Tibial nerve (tissue), 3 donors: Measurements from ENCODE around the gene RPTOR.

ENCODE experiments used
- POLR2A ChIP-seq, 2 donors: fragments of 450-650 bp; IDR thresholded peaks; one replicate each; pipeline ENCODE4 v1.6.1; 2017; ENCODE audit warnings: antibody characterized with exemption in 2 of 2, mild to moderate bottlenecking in 2 of 2, moderate library complexity in 2 of 2
- TF ChIP-seq, protein P1 (sequence below), 5 experiments: fragments of 200-600 bp in 3 of 5; fragments of 450-650 bp in 2 of 5; sonication (generic) in 3 of 5; IDR thresholded peaks; one replicate each; pipeline ENCODE4 v1.5.1; 2016 to 2019; ENCODE audit warnings: antibody characterized with exemption in 5 of 5, mild to moderate bottlenecking in 3 of 5, moderate library complexity in 2 of 5

DNA sequence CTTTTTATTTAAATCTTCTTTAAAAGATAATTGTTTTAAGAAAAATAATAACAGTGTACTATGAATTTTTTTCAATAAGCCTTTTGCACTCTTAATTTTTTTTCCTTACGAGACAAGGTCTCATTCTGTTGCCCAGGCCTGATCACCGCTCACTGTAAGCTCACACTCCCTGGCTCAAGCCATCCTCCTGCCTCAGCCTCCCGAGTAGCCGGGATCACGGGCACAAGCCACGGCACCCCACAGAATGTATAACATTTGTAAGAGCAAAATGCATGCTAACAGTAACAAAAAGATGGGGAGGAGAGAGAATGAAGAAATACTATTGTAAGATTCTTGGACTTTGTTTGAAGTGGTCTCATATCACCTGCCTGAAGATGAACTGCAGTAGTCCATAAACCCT lies 320.1 kb downstream of the RPTOR start:
- TF ChIP-seq, protein P1, sequence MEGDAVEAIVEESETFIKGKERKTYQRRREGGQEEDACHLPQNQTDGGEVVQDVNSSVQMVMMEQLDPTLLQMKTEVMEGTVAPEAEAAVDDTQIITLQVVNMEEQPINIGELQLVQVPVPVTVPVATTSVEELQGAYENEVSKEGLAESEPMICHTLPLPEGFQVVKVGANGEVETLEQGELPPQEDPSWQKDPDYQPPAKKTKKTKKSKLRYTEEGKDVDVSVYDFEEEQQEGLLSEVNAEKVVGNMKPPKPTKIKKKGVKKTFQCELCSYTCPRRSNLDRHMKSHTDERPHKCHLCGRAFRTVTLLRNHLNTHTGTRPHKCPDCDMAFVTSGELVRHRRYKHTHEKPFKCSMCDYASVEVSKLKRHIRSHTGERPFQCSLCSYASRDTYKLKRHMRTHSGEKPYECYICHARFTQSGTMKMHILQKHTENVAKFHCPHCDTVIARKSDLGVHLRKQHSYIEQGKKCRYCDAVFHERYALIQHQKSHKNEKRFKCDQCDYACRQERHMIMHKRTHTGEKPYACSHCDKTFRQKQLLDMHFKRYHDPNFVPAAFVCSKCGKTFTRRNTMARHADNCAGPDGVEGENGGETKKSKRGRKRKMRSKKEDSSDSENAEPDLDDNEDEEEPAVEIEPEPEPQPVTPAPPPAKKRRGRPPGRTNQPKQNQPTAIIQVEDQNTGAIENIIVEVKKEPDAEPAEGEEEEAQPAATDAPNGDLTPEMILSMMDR (IDR thresholded peaks at IDR 0.05), result no peak
- no peak for TF ChIP-seq POLR2A (IDR thresholded peaks at IDR 0.05)
